GM10266 (cell line): Measurements from ENCODE around the gene MEGF8.

Experiments used
- DNase-seq: peaks from one replicate; pipeline ENCODE4 v3.0.0; 2012; ENCODE audit errors: extremely low spot score
- CTCF ChIP-seq: IDR thresholded peaks from 2 replicates; pipeline ENCODE4 v1.5.1; 2012; ENCODE audit warnings: mild to moderate bottlenecking, low read depth; ENCODE audit not compliant: control insufficient read depth, insufficient read depth; ENCODE audit errors: missing control alignments

The MEGF8 gene

GRCh38 chr19:42343344-42344110 is 18.1 kb downstream of the MEGF8 start:
- DNase-seq = no peak
- TF ChIP-seq CTCF = peak; percentile 4

GRCh38 chr19:42344336-42344893 is 19.0 kb downstream of the MEGF8 start:
- no peak for DNase-seq

GRCh38 chr19:42345191-42345812 is 19.9 kb downstream of the MEGF8 start:
- no peak for TF ChIP-seq CTCF
- DNase-seq = no peak

More at GRCh38 chr19:42344336-42344893, 19.0 kb downstream of the MEGF8 start:
- TF ChIP-seq CTCF = no peak

- DNase-seq = no peak
- TF ChIP-seq CTCF = no peak
Observed at GRCh38 chr19:42348211-42348610, 22.8 kb downstream of the MEGF8 start.

- no peak for DNase-seq
- no peak for TF ChIP-seq CTCF
Observed at GRCh38 chr19:42349378-42350107, 24.1 kb downstream of the MEGF8 start.

- no peak for TF ChIP-seq CTCF
- no peak for DNase-seq
Observed at GRCh38 chr19:42350417-42350816, 25.0 kb downstream of the MEGF8 start.
